SK-MEL-5 (cell line): ENCODE results near the gene TACR1. TPM values are rescaled to one million over a fixed set of nuclear protein-coding genes. Genes with fewer than 3 reads are reported as not detected.
"Not testable (repeated sequence)": the region's sequence is repeated elsewhere in the genome, so short reads cannot be mapped to it uniquely, and the experiment has no call there.

ENCODE experiments used
- DNase-seq: peaks from one replicate; pipeline ENCODE4 v3.0.0-alpha.2; 2016; ENCODE audit warnings: low read depth, low spot score
- in situ Hi-C: cut with HindIII; loops from 2 replicates; pipeline ENCODE4 v1.10.0; 2016; ENCODE audit warnings: low sequenced_read_pairs, high pct_unique_total_duplicates, low pct_unique_long_range_greater_than_20kb
- total RNA-seq: library from RNA; depleted of rRNA; stranded (reverse); fragments of >200 nt; shearing (Covaris generic); gene quantifications from 2 replicates; pipeline ENCODE4 v1.2.3, GENCODE V29; 2014

The TACR1 gene
- total RNA-seq, 1 experiment from 2014 or later, result not detected

- no peak for DNase-seq
- in situ Hi-C loops, result no loop called here
Measured at GRCh38 chr2:75162897-75163296, 36.4 kb downstream of the TACR1 start.

- DNase-seq, result no peak
- in situ Hi-C loops, result no loop called here
Measured at GRCh38 chr2:75162259-75162658, 37.1 kb downstream of the TACR1 start.

GRCh38 chr2:75157435-75157834 lies 41.9 kb downstream of the TACR1 start:
- DNase-seq, result peak; percentile 30
- in situ Hi-C loops, result no loop called here

- DNase-seq, result no peak
- in situ Hi-C loops, result no loop called here
Measured at GRCh38 chr2:75155115-75155514, 44.2 kb downstream of the TACR1 start.

- DNase-seq, result no peak
- in situ Hi-C loops, result no loop called here
Measured at GRCh38 chr2:75153221-75153620, 46.1 kb downstream of the TACR1 start.

GRCh38 chr2:75152243-75152642 lies 47.1 kb downstream of the TACR1 start:
- in situ Hi-C loops, DNase-seq: not testable (repeated sequence)

- DNase-seq, in situ Hi-C loops: not testable (repeated sequence)
Measured at GRCh38 chr2:75147884-75148283, 51.4 kb downstream of the TACR1 start.

- in situ Hi-C loops, result no loop called here
- DNase-seq, result no peak
Measured at GRCh38 chr2:75146606-75147332, 52.6 kb downstream of the TACR1 start.

GRCh38 chr2:75146221-75146605 lies 53.1 kb downstream of the TACR1 start:
- in situ Hi-C loops, DNase-seq: not testable (repeated sequence)

GRCh38 chr2:75142081-75142480 lies 57.2 kb downstream of the TACR1 start:
- DNase-seq, result no peak
- in situ Hi-C loops, result no loop called here

- DNase-seq, result no peak
- in situ Hi-C loops, result no loop called here
Measured at GRCh38 chr2:75140288-75140687, 59.0 kb downstream of the TACR1 start.

- in situ Hi-C loops, result no loop called here
- no peak for DNase-seq
Measured at GRCh38 chr2:75139171-75139570, 60.1 kb downstream of the TACR1 start.

GRCh38 chr2:75138528-75138927 lies 60.8 kb downstream of the TACR1 start:
- in situ Hi-C loops, result no loop called here
- DNase-seq, result no peak

GRCh38 chr2:75135776-75136400 lies 63.4 kb downstream of the TACR1 start:
- DNase-seq, result no peak
- in situ Hi-C loops, result no loop called here

- in situ Hi-C loops, result no loop called here
- DNase-seq, result no peak
Measured at GRCh38 chr2:75134860-75135259, 64.5 kb downstream of the TACR1 start.

GRCh38 chr2:75133621-75134570 lies 65.4 kb downstream of the TACR1 start:
- in situ Hi-C loops, result no loop called here
- DNase-seq, result no peak

GRCh38 chr2:75130171-75130570 lies 69.1 kb downstream of the TACR1 start:
- in situ Hi-C loops, result no loop called here
- DNase-seq, result no peak

GRCh38 chr2:75123876-75124275 lies 75.4 kb downstream of the TACR1 start:
- in situ Hi-C loops, result no loop called here
- DNase-seq, result no peak
